Gastroesophageal sphincter (tissue), 4 donors: ENCODE results near the gene IFT122. TPM values are rescaled to one million over a fixed set of nuclear protein-coding genes. Genes with fewer than 3 reads are reported as not detected.
"Not testable (repeated sequence)": the region's sequence is repeated elsewhere in the genome, so short reads cannot be mapped to it uniquely, and the experiment has no call there.

ENCODE experiments used
- ATAC-seq: fragments of 150-250 bp; one replicate; pipeline ENCODE4 v1.9.1; 2016; ENCODE audit warnings: mild to moderate bottlenecking, moderate library complexity
- H3K27ac ChIP-seq, 4 donors: fragments of 200-600 bp; sonication (generic) in 3 of 4; 1 replicate in 3 of 4; 2 replicates in 1 of 4; pipeline ENCODE4 v1.5.1; 2016 to 2019
- H3K27me3 ChIP-seq: fragments of 200-600 bp; sonication (generic); one replicate; pipeline ENCODE4 v1.5.1; 2019
- H3K36me3 ChIP-seq, 2 donors: fragments of 200-600 bp; sonication (generic); one replicate each; pipeline ENCODE4 v1.5.1; 2019; ENCODE audit warnings: control low read depth in 1 of 2
- H3K4me1 ChIP-seq, 3 donors: fragments of 200-600 bp; sonication (generic); 1 replicate in 2 of 3; 2 replicates in 1 of 3; pipeline ENCODE4 v1.5.1; 2016 to 2019; ENCODE audit warnings: control low read depth in 2 of 3
- H3K4me3 ChIP-seq, 2 donors: fragments of 200-600 bp; sonication (generic); one replicate each; pipeline ENCODE4 v1.5.1; 2019; ENCODE audit warnings: mild to moderate bottlenecking in 1 of 2, moderate library complexity in 1 of 2
- H3K9me3 ChIP-seq, 3 donors: fragments of 200-600 bp; sonication (generic); one replicate each; pipeline ENCODE4 v1.5.1; 2017 to 2019; ENCODE audit warnings: control low read depth in 2 of 3
- EP300 ChIP-seq: sonication (generic); formaldehyde crosslinking; IDR thresholded peaks from one replicate; pipeline ENCODE4 v1.6.1; 2017; ENCODE audit warnings: antibody characterized with exemption, mild to moderate bottlenecking
- POLR2A ChIP-seq, 2 donors: fragments of 450-650 bp; IDR thresholded peaks; one replicate each; pipeline ENCODE4 v1.6.1; 2017; ENCODE audit warnings: antibody characterized with exemption in 2 of 2, mild to moderate bottlenecking in 2 of 2, moderate library complexity in 1 of 2
- POLR2AphosphoS5 ChIP-seq: sonication (generic); formaldehyde crosslinking; IDR thresholded peaks from one replicate; pipeline ENCODE4 v1.6.1; 2017; ENCODE audit warnings: antibody characterized with exemption
- WGBS, 2 donors: methylation state at CpG; one replicate each; pipeline ENCODE4 v1.1.5; 2018; ENCODE audit warnings: low coverage in 1 of 2; 5-methylcytosine and 5-hydroxymethylcytosine counted together
- total RNA-seq, 4 donors: library from RNA; depleted of rRNA; stranded (reverse); fragments of >200 nt; gene quantifications; one replicate each; pipeline ENCODE4 v1.1.0, GENCODE V29; 2016
- TF ChIP-seq, protein P1 (sequence below), 4 experiments: fragments of 200-600 bp in 2 of 4; fragments of 450-650 bp in 2 of 4; sonication (generic) in 1 of 4; IDR thresholded peaks; one replicate each; pipeline ENCODE4 v1.5.1; 2017 to 2019; ENCODE audit warnings: antibody characterized with exemption in 4 of 4, mild to moderate bottlenecking in 2 of 4, moderate library complexity in 2 of 4

IFT122 gene
- total RNA-seq, 4 donors from 2014 or later, result 18.1 to 38.3 (median 26.8) TPM

DNA sequence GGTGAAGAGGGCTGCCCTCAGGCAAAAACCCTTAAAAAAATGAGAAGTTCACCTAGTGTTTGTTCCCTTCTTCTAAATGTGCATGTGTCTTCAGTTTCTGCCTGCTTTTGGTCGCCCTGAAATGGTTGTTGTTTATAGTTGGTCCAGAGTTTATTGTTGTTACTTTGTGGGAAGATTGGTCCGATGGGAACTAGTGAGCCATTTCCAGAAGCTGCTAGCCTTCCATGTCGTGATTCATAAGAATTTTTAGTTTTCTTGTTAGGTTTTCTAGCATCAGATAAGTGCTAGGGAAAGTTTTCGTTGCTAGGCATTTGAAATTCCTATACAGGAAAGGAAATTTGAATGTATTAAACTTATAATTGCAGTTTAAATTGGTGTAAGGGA, 33.7 kb downstream of the IFT122 start:
- TF ChIP-seq POLR2AphosphoS5 (no peak), POLR2A (IDR thresholded peaks at IDR 0.05) (no peak)
- TF ChIP-seq, protein P1, sequence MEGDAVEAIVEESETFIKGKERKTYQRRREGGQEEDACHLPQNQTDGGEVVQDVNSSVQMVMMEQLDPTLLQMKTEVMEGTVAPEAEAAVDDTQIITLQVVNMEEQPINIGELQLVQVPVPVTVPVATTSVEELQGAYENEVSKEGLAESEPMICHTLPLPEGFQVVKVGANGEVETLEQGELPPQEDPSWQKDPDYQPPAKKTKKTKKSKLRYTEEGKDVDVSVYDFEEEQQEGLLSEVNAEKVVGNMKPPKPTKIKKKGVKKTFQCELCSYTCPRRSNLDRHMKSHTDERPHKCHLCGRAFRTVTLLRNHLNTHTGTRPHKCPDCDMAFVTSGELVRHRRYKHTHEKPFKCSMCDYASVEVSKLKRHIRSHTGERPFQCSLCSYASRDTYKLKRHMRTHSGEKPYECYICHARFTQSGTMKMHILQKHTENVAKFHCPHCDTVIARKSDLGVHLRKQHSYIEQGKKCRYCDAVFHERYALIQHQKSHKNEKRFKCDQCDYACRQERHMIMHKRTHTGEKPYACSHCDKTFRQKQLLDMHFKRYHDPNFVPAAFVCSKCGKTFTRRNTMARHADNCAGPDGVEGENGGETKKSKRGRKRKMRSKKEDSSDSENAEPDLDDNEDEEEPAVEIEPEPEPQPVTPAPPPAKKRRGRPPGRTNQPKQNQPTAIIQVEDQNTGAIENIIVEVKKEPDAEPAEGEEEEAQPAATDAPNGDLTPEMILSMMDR (IDR thresholded peaks at IDR 0.05), result no peak
- Histone ChIP-seq H3K27ac (no peak overlapping the region), H3K4me1 (no peaks in the 10 kb centered on the region), H3K4me3 (no peak overlapping the region), H3K9me3 (no peaks in the 10 kb centered on the region), H3K27me3 (no peaks in the 10 kb centered on the region), H3K36me3 (peaks cover 0 to 87% of the 10 kb centered on the region in 2 donors)
- WGBS, 2 donors, result 74 to 93% methylated on average over 4 of the region's 4 CpGs
- no peak for ATAC-seq

DNA sequence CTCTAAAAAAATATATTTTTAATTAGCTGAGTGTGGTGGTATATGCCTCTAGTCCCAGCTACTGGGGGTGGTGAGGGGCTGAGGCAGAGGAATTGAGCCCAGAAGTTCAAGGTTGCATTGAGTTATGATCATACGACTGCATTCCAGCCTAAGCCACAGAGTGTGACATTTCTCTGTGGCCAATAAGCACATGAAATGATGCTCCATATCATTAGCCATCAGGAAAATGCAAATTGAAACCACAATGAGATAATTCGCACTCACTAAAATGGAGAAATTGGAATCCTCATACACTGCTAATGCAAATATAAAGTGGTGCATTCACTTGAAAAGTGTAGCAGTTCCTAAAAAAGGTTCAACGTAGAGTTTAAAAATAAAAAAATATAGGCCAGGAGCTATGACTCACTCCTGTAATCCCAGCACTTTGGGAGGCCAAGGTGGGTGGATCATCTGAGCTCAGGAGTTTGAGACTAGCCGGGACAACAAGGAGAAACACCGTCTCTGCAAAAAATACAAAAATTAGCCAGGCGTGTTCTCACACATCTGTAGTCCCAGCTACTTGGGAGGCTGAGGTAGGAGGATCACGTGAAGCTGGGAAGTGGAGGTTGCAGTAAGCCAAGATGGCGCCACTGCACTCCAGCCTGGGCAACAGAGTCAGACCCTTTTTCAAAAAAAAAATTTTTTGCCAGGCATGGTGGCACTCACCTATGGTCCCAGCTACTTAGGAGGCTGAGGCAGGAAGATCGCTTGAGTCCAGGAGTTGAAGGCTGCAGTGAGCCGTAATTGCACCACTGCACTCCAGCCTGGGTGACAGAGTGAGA, 35.2 kb downstream of the IFT122 start:
- peaks cover 0 to 87% of the 10 kb centered on the region in 2 donors for H3K36me3 ChIP-seq
- no peak for TF ChIP-seq POLR2AphosphoS5
- no peak for TF ChIP-seq EP300
- TF ChIP-seq, protein P1 (IDR thresholded peaks at IDR 0.05), result no peak
- TF ChIP-seq POLR2A (IDR thresholded peaks at IDR 0.05), result no peak
- H3K27me3 ChIP-seq, result no peaks in the 10 kb centered on the region
- no peaks in the 10 kb centered on the region for H3K9me3 ChIP-seq
- H3K4me3 ChIP-seq, result no peak overlapping the region
- WGBS, 2 donors, result 80 to 84% methylated on average over 9 to 10 of the region's 10 CpGs
- H3K4me1 ChIP-seq, result no peaks in the 10 kb centered on the region
- no peak overlapping the region for H3K27ac ChIP-seq
- no peak for ATAC-seq

DNA sequence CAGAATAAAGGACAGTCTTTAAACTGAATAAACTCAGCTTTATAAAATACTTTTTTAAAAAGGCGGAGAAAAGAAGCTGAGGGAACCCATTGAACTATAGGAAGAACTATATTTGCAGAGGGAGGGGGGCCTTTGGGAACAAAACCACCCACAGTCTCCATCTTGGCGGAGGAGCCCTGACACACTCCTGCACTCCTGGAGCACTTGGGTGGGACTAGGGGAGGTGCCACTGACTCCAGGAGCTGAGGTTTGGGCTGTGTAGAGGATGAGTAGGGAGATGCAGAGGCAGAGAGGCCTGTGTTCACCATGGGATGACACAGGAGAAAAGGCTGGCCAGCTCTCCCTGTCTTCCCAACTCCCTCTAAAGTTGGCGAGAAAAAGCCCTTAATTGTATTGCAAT, 35.8 kb downstream of the IFT122 start:
- Histone ChIP-seq H3K27ac (no peak overlapping the region), H3K36me3 (peaks cover 0 to 87% of the 10 kb centered on the region in 2 donors), H3K9me3 (no peaks in the 10 kb centered on the region), H3K27me3 (no peaks in the 10 kb centered on the region), H3K4me3 (no peak overlapping the region), H3K4me1 (peaks cover 0 to 1% (median 0%) of the 10 kb centered on the region in 3 donors)
- no peak for TF ChIP-seq POLR2A (IDR thresholded peaks at IDR 0.05)
- no peak for TF ChIP-seq EP300
- TF ChIP-seq, protein P1 (IDR thresholded peaks at IDR 0.05), result no peak
- no peak for TF ChIP-seq POLR2AphosphoS5
- ATAC-seq, result no peak
- WGBS, 2 donors, result 89 to 96% methylated on average over 3 of the region's 3 CpGs

DNA sequence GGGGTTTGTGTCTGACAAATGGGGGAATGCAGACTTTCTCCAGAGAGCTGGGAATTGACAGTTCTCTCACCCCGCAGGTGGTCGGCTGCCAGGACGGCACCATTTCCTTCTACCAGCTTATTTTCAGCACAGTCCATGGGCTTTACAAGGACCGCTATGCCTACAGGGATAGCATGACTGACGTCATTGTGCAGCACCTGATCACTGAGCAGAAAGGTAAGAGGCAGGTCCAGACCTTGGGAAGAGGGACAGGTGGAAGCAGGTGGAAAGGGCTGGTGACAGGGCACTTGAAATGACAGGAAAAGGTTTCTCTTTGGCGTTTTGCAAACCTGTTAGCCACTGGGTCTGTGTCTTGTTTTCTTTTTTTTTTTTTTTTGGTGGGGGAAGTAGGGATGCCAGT, 36.6 kb downstream of the IFT122 start:
- Histone ChIP-seq H3K4me3 (no peak overlapping the region), H3K27me3 (no peaks in the 10 kb centered on the region), H3K36me3 (peaks cover 0 to 84% of the 10 kb centered on the region in 2 donors), H3K4me1 (peaks cover 0 to 8% (median 4%) of the 10 kb centered on the region in 3 donors), H3K9me3 (no peaks in the 10 kb centered on the region), H3K27ac (no peak overlapping the region)
- no peak for ATAC-seq
- no peak for TF ChIP-seq EP300
- TF ChIP-seq POLR2AphosphoS5, result no peak
- TF ChIP-seq POLR2A (IDR thresholded peaks at IDR 0.05), result no peak
- TF ChIP-seq, protein P1 (IDR thresholded peaks at IDR 0.05), result no peak
- WGBS, 2 donors, result 75 to 92% methylated on average over 2 to 6 of the region's 6 CpGs

DNA sequence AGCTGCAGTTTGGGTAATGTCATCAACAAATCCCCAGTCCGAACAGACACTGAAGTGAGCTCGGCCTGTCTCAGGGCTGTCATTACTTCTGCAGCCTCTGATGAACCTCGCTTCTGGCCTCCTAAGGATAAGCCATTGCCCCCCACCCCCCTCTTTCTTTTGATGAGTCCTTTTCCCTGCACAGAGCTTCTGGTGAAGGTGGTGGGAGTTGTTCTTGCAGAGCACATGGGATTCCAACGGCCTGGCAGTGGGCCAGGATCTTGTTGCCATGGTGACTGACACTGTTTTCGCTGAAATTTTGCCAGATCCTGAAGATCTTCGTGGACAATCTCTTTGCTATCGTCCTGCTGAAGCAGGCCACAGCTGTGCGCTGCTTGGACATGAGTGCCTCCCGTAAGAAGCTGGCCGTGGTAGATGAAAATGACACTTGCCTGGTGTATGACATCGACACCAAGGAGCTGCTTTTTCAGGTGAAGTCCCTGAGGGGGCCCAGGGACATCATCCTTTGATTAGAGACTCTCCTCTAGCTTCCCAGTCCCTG, 41.3 kb downstream of the IFT122 start:
- not testable (repeated sequence) for H3K27me3 ChIP-seq, ATAC-seq, H3K4me3 ChIP-seq, H3K9me3 ChIP-seq
- 63 to 66% methylated on average over 2 to 3 of the region's 11 CpGs for WGBS, 2 donors
- H3K36me3 ChIP-seq, result peaks cover 0 to 98% of the 10 kb centered on the region in 2 donors
- peaks cover 0 to 23% (median 7%) of the 10 kb centered on the region in 3 donors for H3K4me1 ChIP-seq
- peak overlapping the region in 1 of 4 donors; percentile 24 for H3K27ac ChIP-seq
